HL-60/S4 (cell line): ENCODE measurements around the gene CHMP4B.

ENCODE experiments used
- in situ Hi-C: fragments of 300-500 bp; cut with MboI; formaldehyde crosslinking; loops from 2 replicates; pipeline ENCODE4 v1.14.3; 2022; ENCODE audit warnings: low sequenced_read_pairs

Gene CHMP4B

GRCh38 chr20:33890557-33890956 lies 79.4 kb downstream of the CHMP4B start:
- in situ Hi-C loops, result no loop called here

GRCh38 chr20:33893314-33893713 lies 82.2 kb downstream of the CHMP4B start:
- in situ Hi-C loops, result no loop called here

GRCh38 chr20:33894798-33895197 lies 83.7 kb downstream of the CHMP4B start:
- in situ Hi-C loops, result no loop called here

DNA sequence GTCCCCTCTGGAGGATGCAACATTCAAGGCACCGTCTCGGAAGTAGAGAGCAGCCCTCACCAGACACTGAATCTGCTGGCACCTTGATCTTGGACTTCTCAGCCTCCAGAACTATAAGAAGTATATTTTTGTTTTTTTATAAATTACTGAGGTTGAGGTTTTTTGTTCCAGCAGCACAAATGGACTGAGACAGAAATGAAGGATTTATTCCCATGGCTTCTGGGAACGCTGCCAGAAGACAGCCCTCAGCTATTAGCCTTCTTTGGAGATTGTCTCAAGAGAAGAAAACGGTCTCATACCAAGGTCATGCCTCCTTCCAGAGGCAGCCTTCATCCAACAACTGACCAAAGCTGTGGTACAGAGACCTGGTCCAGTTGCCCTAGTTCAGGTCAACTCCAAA lies 85.4 kb downstream of the CHMP4B start:
- in situ Hi-C loops, result no loop called here

DNA sequence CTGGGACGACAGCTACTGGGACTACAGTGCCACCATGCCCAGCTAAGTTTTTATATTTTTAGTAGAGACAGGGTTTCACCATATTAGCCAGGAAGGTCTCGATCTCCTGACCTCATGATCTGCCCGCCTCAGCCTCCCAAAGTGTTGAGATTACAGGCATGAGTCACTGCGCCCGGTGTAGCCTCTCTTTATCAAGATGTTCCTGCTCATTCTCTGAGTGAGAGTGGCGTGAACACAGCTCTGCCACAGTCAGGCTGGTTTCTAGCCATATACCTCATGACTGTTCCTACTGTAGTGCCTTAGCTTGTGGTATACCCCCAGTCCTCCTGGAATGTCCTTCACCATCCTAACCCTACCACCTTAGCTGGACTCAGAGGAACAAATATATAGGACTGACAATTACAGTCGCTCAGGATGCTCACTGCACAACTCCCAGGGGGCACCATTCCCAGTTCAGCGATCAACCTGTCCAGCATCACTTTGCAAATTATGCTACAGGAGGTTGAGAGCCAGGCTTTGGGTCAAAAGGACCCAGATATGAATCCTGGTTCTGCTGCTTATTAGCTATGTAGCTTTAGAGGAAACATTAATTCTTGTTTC lies 86.3 kb downstream of the CHMP4B start:
- in situ Hi-C loops, result no loop called here

DNA sequence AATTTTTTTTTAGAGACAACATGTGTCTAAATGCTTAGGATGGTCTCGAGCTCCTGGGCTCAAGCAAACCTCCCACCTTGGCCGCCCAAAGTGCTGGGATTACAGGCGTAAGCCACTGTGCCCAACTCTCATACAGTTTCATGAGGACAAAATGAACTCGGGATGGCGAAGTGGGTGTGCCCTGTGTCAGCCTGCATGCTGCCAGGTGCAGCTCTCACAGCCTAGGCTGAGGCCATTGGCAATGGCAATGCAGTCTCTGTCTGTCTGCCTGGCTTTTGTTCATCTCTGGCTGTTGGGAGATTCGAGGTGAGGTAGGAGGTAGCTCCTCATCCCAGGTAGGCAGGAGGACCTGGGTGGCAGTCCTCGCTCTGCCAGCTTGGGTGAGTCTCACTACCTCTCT lies 88.0 kb downstream of the CHMP4B start:
- in situ Hi-C loops, result no loop called here

DNA sequence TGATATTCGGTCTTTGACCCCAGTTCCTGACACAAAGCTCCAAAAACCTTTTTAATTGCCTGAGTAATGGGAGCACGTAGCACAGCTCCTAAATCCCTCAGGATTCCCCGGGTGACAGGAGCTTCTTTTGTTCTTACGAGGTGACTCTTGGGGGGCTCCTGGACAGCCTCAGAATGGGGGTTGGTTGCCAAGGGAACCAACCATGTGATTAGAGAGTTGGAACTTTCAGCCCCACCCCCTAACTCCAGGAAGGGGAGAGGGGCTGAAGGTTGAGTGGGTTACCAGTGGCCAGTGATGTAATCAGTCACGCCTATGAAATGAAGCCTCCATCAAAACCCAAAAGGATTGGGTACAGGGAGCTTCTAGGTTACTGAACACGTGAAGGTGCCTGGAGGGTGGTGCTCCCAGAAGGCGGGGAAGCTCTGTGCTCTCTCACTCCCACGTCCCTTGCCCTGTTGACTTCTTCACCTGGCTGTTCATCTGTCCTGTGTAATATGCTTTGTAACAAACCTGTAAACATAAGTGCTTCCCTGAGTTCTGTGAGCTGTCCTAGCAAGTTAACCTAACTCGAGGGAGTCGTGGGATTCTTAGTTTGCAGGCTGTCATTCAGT lies 89.5 kb downstream of the CHMP4B start:
- in situ Hi-C loops, result no loop called here

- in situ Hi-C loops, result no loop called here
Measured at GRCh38 chr20:33901132-33901523, 90.0 kb downstream of the CHMP4B start.

DNA sequence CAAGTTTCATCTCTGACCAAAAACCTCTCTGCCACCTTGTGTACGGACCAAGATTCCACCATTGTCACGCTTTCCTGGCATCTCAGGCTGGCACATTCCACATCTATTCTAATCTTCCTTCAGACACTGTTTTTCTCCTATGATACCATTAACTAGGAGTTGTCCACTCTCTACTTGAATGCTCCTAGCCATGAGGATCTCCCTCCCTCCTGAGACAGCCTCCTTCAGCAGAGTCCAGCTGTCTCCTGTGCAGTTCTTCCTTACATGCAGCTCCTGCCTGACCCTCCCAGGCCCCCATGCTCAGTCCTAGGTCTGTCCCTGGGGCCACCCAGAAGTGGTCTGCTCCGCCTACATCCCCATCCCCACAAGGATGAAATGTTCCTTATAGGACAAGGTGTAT lies 90.9 kb downstream of the CHMP4B start:
- in situ Hi-C loops, result no loop called here
